CD14-positive monocyte (primary cell): ENCODE measurements around the gene LAMB4. TPM values are rescaled to one million over a fixed set of nuclear protein-coding genes. Genes with fewer than 3 reads are reported as not detected.

Experiments used
- DNase-seq, 3 donors: peaks; one replicate each; pipeline ENCODE4 v3.0.0-alpha.2; 2011 to 2022
- H2AFZ ChIP-seq: 2 replicates; pipeline ENCODE4 v1.6.0; 2012; ENCODE audit warnings: mild to moderate bottlenecking, low read depth, low read length, inconsistent platforms; ENCODE audit not compliant: insufficient read depth, poor library complexity, severe bottlenecking
- H3K27ac ChIP-seq, 2 donors: 1 replicate in 1 of 2; 2 replicates in 1 of 2; pipeline ENCODE4 v1.5.1; 2012 to 2013; ENCODE audit warnings: low read length in 2 of 2, control low read depth in 1 of 2, inconsistent platforms in 1 of 2, low read depth in 1 of 2, mild to moderate bottlenecking in 1 of 2
- H3K27me3 ChIP-seq, 2 donors: one replicate each; pipeline versions ENCODE4 v1.6.0 to v1.6.1; 2011 to 2013; ENCODE audit warnings: low read length in 2 of 2; ENCODE audit not compliant: control insufficient read depth in 2 of 2, insufficient read depth in 2 of 2
- H3K36me3 ChIP-seq, 2 donors: replicated peaks in 1 of 2; 1 replicate in 1 of 2; 2 replicates in 1 of 2; pipeline versions ENCODE4 v1.5.1 to v1.6.1; 2012 to 2013; ENCODE audit warnings: low read length in 2 of 2, control low read depth in 1 of 2, inconsistent platforms in 1 of 2, mild to moderate bottlenecking in 1 of 2; ENCODE audit not compliant: insufficient read depth in 2 of 2, control insufficient read depth in 1 of 2
- H3K4me1 ChIP-seq, 2 donors: 1 replicate in 1 of 2; 2 replicates in 1 of 2; pipeline versions ENCODE4 v1.5.1 to v1.6.1; 2012 to 2013; ENCODE audit warnings: low read length in 2 of 2, control low read depth in 1 of 2, inconsistent platforms in 1 of 2, mild to moderate bottlenecking in 1 of 2, moderate library complexity in 1 of 2; ENCODE audit not compliant: insufficient read depth in 2 of 2, control insufficient read depth in 1 of 2
- H3K4me2 ChIP-seq: replicated peaks from 2 replicates; pipeline ENCODE3; 2012; ENCODE audit warnings: low read length, moderate library complexity, mild to moderate bottlenecking; ENCODE audit not compliant: poor library complexity, severe bottlenecking; ENCODE audit errors: extremely low read depth
- H3K4me3 ChIP-seq, 3 experiments: fragments of 200-600 bp in 1 of 3; sonication (generic) in 1 of 3; replicated peaks in 1 of 3; 1 replicate in 2 of 3; 2 replicates in 1 of 3; pipeline ENCODE4 v1.5.1; 2011 to 2013; ENCODE audit warnings: low read length in 3 of 3, mild to moderate bottlenecking in 3 of 3, control low read depth in 2 of 3, low read depth in 2 of 3, inconsistent platforms in 1 of 3, moderate library complexity in 1 of 3
- H3K79me2 ChIP-seq: 2 replicates; pipeline ENCODE4 v1.6.0; 2012; ENCODE audit warnings: mild to moderate bottlenecking, control low read depth, inconsistent platforms, low read length, moderate library complexity; ENCODE audit not compliant: insufficient read depth
- H3K9ac ChIP-seq: 2 replicates; pipeline ENCODE4 v1.6.0; 2017; ENCODE audit warnings: low read length, mild to moderate bottlenecking; ENCODE audit not compliant: insufficient read depth, poor library complexity, severe bottlenecking
- H3K9me3 ChIP-seq, 2 donors: replicated peaks in 1 of 2; 1 replicate in 1 of 2; 2 replicates in 1 of 2; pipeline versions ENCODE4 v1.5.1 to v1.6.1; 2012 to 2013; ENCODE audit warnings: low read length in 2 of 2, control low read depth in 1 of 2; ENCODE audit not compliant: control insufficient read depth in 1 of 2, insufficient read depth in 1 of 2
- H4K20me1 ChIP-seq: 2 replicates; pipeline ENCODE4 v1.6.0; 2012; ENCODE audit warnings: mild to moderate bottlenecking, low read length, control low read depth, moderate library complexity; ENCODE audit not compliant: insufficient read depth
- H3K27ac Mint-ChIP-seq, 7 donors: one replicate each; pipeline ENCODE4 v1.8.0; 2020; ENCODE audit warnings: mild to moderate bottlenecking in 7 of 7, mixed read lengths in 7 of 7, moderate library complexity in 6 of 7, inconsistent platforms in 2 of 7
- H3K27me3 Mint-ChIP-seq, 3 donors: one replicate each; pipeline ENCODE4 v1.8.0; 2021 to 2022; ENCODE audit warnings: low read depth in 3 of 3, mild to moderate bottlenecking in 3 of 3, mixed read lengths in 3 of 3, moderate library complexity in 3 of 3, inconsistent platforms in 1 of 3
- H3K36me3 Mint-ChIP-seq, 2 donors: one replicate each; pipeline ENCODE4 v1.8.0; 2020; ENCODE audit warnings: mixed read lengths in 2 of 2, inconsistent platforms in 1 of 2, mild to moderate bottlenecking in 1 of 2
- H3K4me1 Mint-ChIP-seq: one replicate; pipeline ENCODE4 v1.8.0; 2020; ENCODE audit warnings: mild to moderate bottlenecking, mixed read lengths
- H3K4me3 Mint-ChIP-seq, 2 donors: one replicate each; pipeline ENCODE4 v1.8.0; 2020; ENCODE audit warnings: mild to moderate bottlenecking in 2 of 2, mixed read lengths in 2 of 2, moderate library complexity in 1 of 2
- H3K9me3 Mint-ChIP-seq, 7 donors: one replicate each; pipeline ENCODE4 v1.8.0; 2020 to 2022; ENCODE audit warnings: mixed read lengths in 7 of 7, mild to moderate bottlenecking in 6 of 7, moderate library complexity in 6 of 7, inconsistent platforms in 2 of 7
- whole genome bisulfite sequencing: methylation state at CpG from one replicate; pipeline ENCODE4 v1.1.5; 2013; ENCODE audit warnings: missing lambda C conversion rate; ENCODE audit not compliant: insufficient coverage; 5-methylcytosine and 5-hydroxymethylcytosine counted together
- intact Hi-C, 2 donors: fragments of 100-400 bp; cut with micrococcal nuclease; formaldehyde crosslinking; loops; one replicate each; pipeline versions ENCODE4 v1.15.0 to v1.15.1; 2023
- polyA plus RNA-seq, 3 donors: library from polyadenylated mRNA; depleted of rRNA in 1 of 3; unstranded in 2 of 3; stranded (reverse) in 1 of 3; fragments of 300-500 nt in 2 of 3; fragments of >200 nt in 1 of 3; fragmentation: Illumina TruSeq in 2 of 3; gene quantifications; 1 replicate in 2 of 3; 2 replicates in 1 of 3; pipeline ENCODE4 v1.2.3, GENCODE V29; 2012 to 2021
- TF ChIP-seq, protein P1 (sequence below): fragments of 200-600 bp; IDR thresholded peaks from one replicate; pipeline ENCODE4 v1.8.0; 2022; ENCODE audit warnings: antibody characterized with exemption, mild to moderate bottlenecking

Gene LAMB4
- polyA plus RNA-seq, 3 donors: not detected

DNA sequence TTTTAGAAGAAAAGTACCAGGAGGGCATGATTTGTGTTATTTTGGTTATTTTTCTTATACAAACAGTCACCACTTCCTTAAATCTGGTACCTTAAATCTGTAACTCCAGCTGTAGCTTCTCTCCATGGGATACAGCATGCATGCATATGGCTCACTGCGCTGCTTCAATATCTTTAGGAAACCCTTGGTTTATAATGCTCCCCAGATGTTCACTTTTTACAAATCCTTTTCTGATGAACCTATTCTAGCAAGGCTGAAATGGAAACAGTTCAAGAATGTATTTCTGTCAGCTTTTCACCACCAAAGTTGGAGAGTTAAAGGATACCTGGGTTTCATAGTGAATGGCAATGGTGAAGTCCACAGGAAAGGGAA is 50.9 kb downstream of the LAMB4 start:
- H3K27me3 ChIP-seq: no peaks in the 10 kb centered on the region
- H4K20me1 ChIP-seq: no peaks in the 10 kb centered on the region
- Mint-ChIP-seq H3K27me3 (peaks cover 0 to 3% (median 0%) of the 10 kb centered on the region in 3 donors), H3K4me3 (no peak overlapping the region), H3K9me3 (peaks cover 3 to 11% (median 5%) of the 10 kb centered on the region in 7 donors), H3K36me3 (no peaks in the 10 kb centered on the region), H3K27ac (no peak overlapping the region), H3K4me1 (no peaks in the 10 kb centered on the region)
- WGBS: no CpG with 5 or more reads among the region's 1 CpG
- no peak overlapping the region for H2AFZ ChIP-seq
- no peak for DNase-seq
- no peaks in the 10 kb centered on the region for H3K79me2 ChIP-seq
- no peaks in the 10 kb centered on the region for H3K36me3 ChIP-seq
- no peaks in the 10 kb centered on the region for H3K4me1 ChIP-seq
- peaks cover 0 to 3% of the 10 kb centered on the region in 2 donors for H3K9me3 ChIP-seq
- no peak overlapping the region for H3K4me3 ChIP-seq
- no peak overlapping the region for H3K27ac ChIP-seq
- H3K4me2 ChIP-seq: no peak overlapping the region
- intact Hi-C loops: no loop called here
- H3K9ac ChIP-seq: no peak overlapping the region
- TF ChIP-seq, protein P1, sequence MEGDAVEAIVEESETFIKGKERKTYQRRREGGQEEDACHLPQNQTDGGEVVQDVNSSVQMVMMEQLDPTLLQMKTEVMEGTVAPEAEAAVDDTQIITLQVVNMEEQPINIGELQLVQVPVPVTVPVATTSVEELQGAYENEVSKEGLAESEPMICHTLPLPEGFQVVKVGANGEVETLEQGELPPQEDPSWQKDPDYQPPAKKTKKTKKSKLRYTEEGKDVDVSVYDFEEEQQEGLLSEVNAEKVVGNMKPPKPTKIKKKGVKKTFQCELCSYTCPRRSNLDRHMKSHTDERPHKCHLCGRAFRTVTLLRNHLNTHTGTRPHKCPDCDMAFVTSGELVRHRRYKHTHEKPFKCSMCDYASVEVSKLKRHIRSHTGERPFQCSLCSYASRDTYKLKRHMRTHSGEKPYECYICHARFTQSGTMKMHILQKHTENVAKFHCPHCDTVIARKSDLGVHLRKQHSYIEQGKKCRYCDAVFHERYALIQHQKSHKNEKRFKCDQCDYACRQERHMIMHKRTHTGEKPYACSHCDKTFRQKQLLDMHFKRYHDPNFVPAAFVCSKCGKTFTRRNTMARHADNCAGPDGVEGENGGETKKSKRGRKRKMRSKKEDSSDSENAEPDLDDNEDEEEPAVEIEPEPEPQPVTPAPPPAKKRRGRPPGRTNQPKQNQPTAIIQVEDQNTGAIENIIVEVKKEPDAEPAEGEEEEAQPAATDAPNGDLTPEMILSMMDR: no peak

DNA sequence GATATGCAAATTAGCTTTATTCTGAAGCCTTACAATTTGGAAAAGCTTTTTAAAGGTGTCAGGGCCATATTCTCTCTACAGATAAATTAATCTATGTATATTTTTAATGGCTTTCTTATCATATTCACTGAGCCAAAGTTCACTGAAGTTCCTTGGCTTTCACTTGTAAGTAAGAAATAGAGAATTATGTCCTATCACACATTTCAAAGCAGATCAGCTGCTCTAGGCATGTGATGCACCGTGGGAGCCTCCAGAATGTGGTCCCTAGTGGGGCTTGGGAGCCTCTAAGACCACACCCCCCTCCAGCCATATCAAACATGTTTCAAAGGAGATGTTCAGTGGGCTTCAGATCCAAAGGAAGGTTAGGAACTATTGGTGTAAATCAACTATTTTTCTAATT is 51.5 kb downstream of the LAMB4 start:
- Histone ChIP-seq H3K27me3 (no peaks in the 10 kb centered on the region), H3K4me3 (no peak overlapping the region), H2AFZ (no peak overlapping the region), H3K36me3 (no peaks in the 10 kb centered on the region), H3K9ac (no peak overlapping the region), H4K20me1 (no peaks in the 10 kb centered on the region), H3K4me2 (no peak overlapping the region), H3K27ac (no peak overlapping the region), H3K4me1 (no peaks in the 10 kb centered on the region), H3K9me3 (peaks cover 0 to 3% of the 10 kb centered on the region in 2 donors), H3K79me2 (no peaks in the 10 kb centered on the region)
- WGBS: no CpG with 5 or more reads among the region's 1 CpG
- intact Hi-C loops: no loop called here
- Mint-ChIP-seq H3K36me3 (no peaks in the 10 kb centered on the region), H3K9me3 (peaks cover 3 to 11% (median 5%) of the 10 kb centered on the region in 7 donors), H3K27ac (no peak overlapping the region), H3K4me3 (no peak overlapping the region), H3K27me3 (peaks cover 0 to 3% (median 1%) of the 10 kb centered on the region in 3 donors), H3K4me1 (no peaks in the 10 kb centered on the region)
- TF ChIP-seq, protein P1: no peak
- DNase-seq: no peak
